ENCODE data around the gene RAB25.

DNA sequence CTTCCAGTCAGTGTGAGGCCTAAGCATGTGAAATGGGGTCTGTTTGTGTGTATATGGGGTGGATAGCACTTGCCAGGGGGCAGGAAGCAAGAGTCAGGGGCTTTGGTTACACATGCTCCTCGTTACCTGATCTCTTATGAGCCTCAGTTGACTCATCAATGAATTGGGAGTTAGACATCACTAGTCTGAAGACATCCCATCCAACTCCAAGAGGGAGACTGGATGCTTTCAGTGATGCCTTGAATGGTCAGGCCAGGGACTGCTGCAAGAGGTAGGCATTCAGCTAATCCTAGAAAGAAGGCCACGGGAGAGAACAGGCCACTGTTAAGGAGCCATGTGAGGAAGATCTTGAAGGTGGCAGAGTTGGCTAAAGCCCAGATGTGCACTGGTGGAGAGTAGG lies 6.3 kb downstream of the RAB25 start:
- TF ChIP-seq SUZ12 (IDR thresholded peaks at IDR 0.05; ENCODE audit: extremely low read depth, insufficient read depth, insufficient read length) (no peak), ZNF274 (IDR thresholded peaks at IDR 0.05; ENCODE audit: low read depth, low read length) (no peak), YY1 (IDR thresholded peaks at IDR 0.05; ENCODE audit: insufficient read depth, insufficient read length) (no peak)
